Activated effector memory CD4-positive, alpha-beta T cell treated with anti-CD3 and anti-CD28 coated beads, Interleukin-2, amount 50 U/mL, for 16 hours (primary cell): ENCODE data around the gene OTUD3.
"Not testable (repeated sequence)": the region's sequence is repeated elsewhere in the genome, so short reads cannot be mapped to it uniquely, and the experiment has no call there.

ENCODE experiments used
- DNase-seq: peaks from one replicate; pipeline ENCODE4 v3.0.0-alpha.2; 2020

OTUD3 gene

GRCh38 chr1:19869929-19870328 lies 12.3 kb upstream of the OTUD3 start:
- no peak for DNase-seq

GRCh38 chr1:19872190-19872589 lies 10.0 kb upstream of the OTUD3 start:
- no peak for DNase-seq

GRCh38 chr1:19877181-19877750 lies 4.9 kb upstream of the OTUD3 start:
- DNase-seq: no peak

GRCh38 chr1:19877821-19878636 lies 4.2 kb upstream of the OTUD3 start:
- no peak for DNase-seq

GRCh38 chr1:19878637-19878985 lies 3.6 kb upstream of the OTUD3 start:
- DNase-seq: no peak

- DNase-seq: no peak
These were observed 3.0 kb upstream of the OTUD3 start for GRCh38 chr1:19879227-19879626.

- no peak for DNase-seq
These were observed 2.5 kb upstream of the OTUD3 start for GRCh38 chr1:19879661-19880060.

GRCh38 chr1:19880841-19881240 lies 1.4 kb upstream of the OTUD3 start:
- DNase-seq: not testable (repeated sequence)

- no peak for DNase-seq
These were observed 2.1 kb downstream of the OTUD3 start for GRCh38 chr1:19884312-19884711.

- no peak for DNase-seq
These were observed 3.6 kb downstream of the OTUD3 start for GRCh38 chr1:19885821-19886220.

GRCh38 chr1:19888112-19888511 lies 5.9 kb downstream of the OTUD3 start:
- DNase-seq: no peak

GRCh38 chr1:19889656-19890055 lies 7.5 kb downstream of the OTUD3 start:
- DNase-seq: no peak

GRCh38 chr1:19892129-19892528 lies 9.9 kb downstream of the OTUD3 start:
- no peak for DNase-seq

GRCh38 chr1:19892628-19893168 lies 10.5 kb downstream of the OTUD3 start:
- no peak for DNase-seq

GRCh38 chr1:19893687-19894086 lies 11.5 kb downstream of the OTUD3 start:
- no peak for DNase-seq

- DNase-seq: no peak
These were observed 12.0 kb downstream of the OTUD3 start for GRCh38 chr1:19894218-19894617.

- DNase-seq: no peak
These were observed 19.5 kb downstream of the OTUD3 start for GRCh38 chr1:19901653-19902052.

GRCh38 chr1:19903621-19904020 lies 21.4 kb downstream of the OTUD3 start:
- DNase-seq: no peak

- DNase-seq: no peak
These were observed 25.3 kb downstream of the OTUD3 start for GRCh38 chr1:19907456-19907855.

GRCh38 chr1:19909392-19909791 lies 27.2 kb downstream of the OTUD3 start:
- DNase-seq: no peak

- DNase-seq: no peak
These were observed 27.8 kb downstream of the OTUD3 start for GRCh38 chr1:19909971-19910370.

- no peak for DNase-seq
These were observed 28.5 kb downstream of the OTUD3 start for GRCh38 chr1:19910650-19911049.

- peak; percentile 91 for DNase-seq
These were observed 35.9 kb downstream of the OTUD3 start for GRCh38 chr1:19918057-19918456.

- no peak for DNase-seq
These were observed 38.0 kb downstream of the OTUD3 start for GRCh38 chr1:19920132-19920710.
